HepG2 (cell line): ENCODE measurements around the gene BLOC1S4. TPM values are rescaled to one million over a fixed set of nuclear protein-coding genes. Genes with fewer than 3 reads are reported as not detected.

Experiments used
- DNMT3B ChIP-seq: conservative IDR thresholded peaks from 2 replicates; pipeline ENCODE4 v1.6.1; 2016; ENCODE audit warnings: missing biosample characterization, control low read depth
- HMG20A ChIP-seq: IDR thresholded peaks from 2 replicates; pipeline ENCODE4 v1.6.1; 2016; ENCODE audit warnings: borderline replicate concordance
- MYNN ChIP-seq: sonication (generic); formaldehyde crosslinking; IDR thresholded peaks from 2 replicates; pipeline ENCODE4 v1.4.0; 2020; ENCODE audit warnings: mild to moderate bottlenecking, low read depth, missing genetic modification reagents
- NBN ChIP-seq: fragments of 450-650 bp; conservative IDR thresholded peaks from 2 replicates; pipeline ENCODE4 v1.6.1; 2017
- NFYC ChIP-seq: IDR thresholded peaks from 2 replicates; pipeline ENCODE4 v1.6.1; 2016; ENCODE audit warnings: missing genetic modification reagents, missing compliant biosample characterization
- POLR2G ChIP-seq: fragments of 200-400 bp; formaldehyde crosslinking; IDR thresholded peaks from 2 replicates; pipeline ENCODE4 v1.6.1; 2018; ENCODE audit warnings: mild to moderate bottlenecking, low read depth, low read length, moderate library complexity
- SP2 ChIP-seq: sonication (generic); formaldehyde crosslinking; IDR thresholded peaks from 2 replicates; pipeline ENCODE4 v1.5.1; 2020; ENCODE audit warnings: mild to moderate bottlenecking, missing genetic modification reagents
- SP5 ChIP-seq: IDR thresholded peaks from 2 replicates; pipeline ENCODE4 v1.6.1; 2016; ENCODE audit warnings: low read depth, borderline replicate concordance
- TAF1 ChIP-seq: sonication (generic); formaldehyde crosslinking; IDR thresholded peaks from 2 replicates; pipeline ENCODE4 v1.4.0; 2020; ENCODE audit warnings: missing genetic modification reagents
- U2AF1 ChIP-seq: fragments of 200-400 bp; formaldehyde crosslinking; optimal IDR thresholded peaks from 2 replicates; pipeline ENCODE3; 2017; ENCODE audit warnings: mild to moderate bottlenecking, low read depth, low read length
- ZBTB2 ChIP-seq: sonication (generic); formaldehyde crosslinking; IDR thresholded peaks from 2 replicates; pipeline ENCODE4 v1.8.0; 2022; ENCODE audit warnings: low read depth, missing genetic modification reagents
- ZNF460 ChIP-seq: sonication (generic); formaldehyde crosslinking; IDR thresholded peaks from 2 replicates; pipeline ENCODE4 v1.5.1; 2020; ENCODE audit warnings: missing genetic modification reagents, mild to moderate bottlenecking, borderline replicate concordance
- ZNF614 ChIP-seq: IDR thresholded peaks from 2 replicates; pipeline ENCODE4 v1.6.1; 2018; ENCODE audit warnings: missing biosample characterization, missing genetic modification reagents, inconsistent platforms, borderline replicate concordance
- ZNF629 ChIP-seq: sonication (generic); formaldehyde crosslinking; conservative IDR thresholded peaks from 2 replicates; pipeline ENCODE4 v1.5.0; 2020; ENCODE audit warnings: missing genetic modification reagents
- ZNF660 ChIP-seq: sonication (generic); formaldehyde crosslinking; IDR thresholded peaks from 2 replicates; pipeline ENCODE4 v1.5.1; 2020; ENCODE audit warnings: mild to moderate bottlenecking, low read depth, missing genetic modification reagents, borderline replicate concordance
- ZNF737 ChIP-seq: sonication (generic); formaldehyde crosslinking; IDR thresholded peaks from 2 replicates; pipeline ENCODE4 v1.5.0; 2020; ENCODE audit warnings: missing genetic modification reagents, mild to moderate bottlenecking, borderline replicate concordance
- ZNF781 ChIP-seq: sonication (generic); formaldehyde crosslinking; IDR thresholded peaks from 2 replicates; pipeline ENCODE4 v1.5.1; 2020; ENCODE audit warnings: borderline replicate concordance, mild to moderate bottlenecking, missing genetic modification reagents; ENCODE audit errors: not compliant biosample characterization
- polyA plus RNA-seq, 8 experiments: library from polyadenylated mRNA; depleted of rRNA in 3 of 8; stranded (reverse) in 7 of 8; unstranded in 1 of 8; fragments of >200 nt; fragmentation: Illumina TruSeq in 4 of 8; extraction: Trizol in 4 of 8; gene quantifications; 2 replicates each; pipeline versions ENCODE4 v1.2.1 to v1.2.3, GENCODE V29; 2011 to 2016; ENCODE audit warnings: low read depth in 4 of 8, missing spikeins in 1 of 8, mixed read lengths in 1 of 8; ENCODE audit not compliant: insufficient read depth in 1 of 8
- total RNA-seq, 5 experiments: library from RNA; depleted of rRNA; stranded (reverse); fragments of >200 nt; fragmentation: Illumina TruSeq; extraction: Trizol; gene quantifications; 2 replicates each; pipeline ENCODE4 v1.2.3, GENCODE V29; 2016; ENCODE audit warnings: low read depth in 1 of 5
- TF ChIP-seq, protein P1 (sequence below): sonication (generic); formaldehyde crosslinking; IDR thresholded peaks from 2 replicates; pipeline ENCODE4 v1.5.0; 2020; ENCODE audit warnings: missing genetic modification reagents
- TF ChIP-seq, protein P2 (sequence below): sonication (generic); formaldehyde crosslinking; IDR thresholded peaks from 2 replicates; pipeline ENCODE4 v1.4.0; 2020; ENCODE audit warnings: mild to moderate bottlenecking, missing genetic modification reagents
- TF ChIP-seq, protein P3 (sequence below): sonication (generic); formaldehyde crosslinking; IDR thresholded peaks from 2 replicates; pipeline ENCODE4 v1.8.1; 2023; ENCODE audit warnings: mild to moderate bottlenecking, missing genetic modification reagents, borderline replicate concordance
- TF ChIP-seq, protein P4 (sequence below): sonication (generic); formaldehyde crosslinking; IDR thresholded peaks from 2 replicates; pipeline ENCODE4 v1.4.0; 2020; ENCODE audit warnings: missing genetic modification reagents
- TF ChIP-seq, protein P5 (sequence below): sonication (generic); formaldehyde crosslinking; IDR thresholded peaks from 2 replicates; pipeline ENCODE4 v1.4.0; 2020; ENCODE audit warnings: missing genetic modification reagents

BLOC1S4 gene
- total and polyA plus RNA-seq, 2 of the 13 experiments (the other 11 are each of a cell fraction or from before 2014, with no cell fraction given), result 15.5 to 20.9 TPM

DNA sequence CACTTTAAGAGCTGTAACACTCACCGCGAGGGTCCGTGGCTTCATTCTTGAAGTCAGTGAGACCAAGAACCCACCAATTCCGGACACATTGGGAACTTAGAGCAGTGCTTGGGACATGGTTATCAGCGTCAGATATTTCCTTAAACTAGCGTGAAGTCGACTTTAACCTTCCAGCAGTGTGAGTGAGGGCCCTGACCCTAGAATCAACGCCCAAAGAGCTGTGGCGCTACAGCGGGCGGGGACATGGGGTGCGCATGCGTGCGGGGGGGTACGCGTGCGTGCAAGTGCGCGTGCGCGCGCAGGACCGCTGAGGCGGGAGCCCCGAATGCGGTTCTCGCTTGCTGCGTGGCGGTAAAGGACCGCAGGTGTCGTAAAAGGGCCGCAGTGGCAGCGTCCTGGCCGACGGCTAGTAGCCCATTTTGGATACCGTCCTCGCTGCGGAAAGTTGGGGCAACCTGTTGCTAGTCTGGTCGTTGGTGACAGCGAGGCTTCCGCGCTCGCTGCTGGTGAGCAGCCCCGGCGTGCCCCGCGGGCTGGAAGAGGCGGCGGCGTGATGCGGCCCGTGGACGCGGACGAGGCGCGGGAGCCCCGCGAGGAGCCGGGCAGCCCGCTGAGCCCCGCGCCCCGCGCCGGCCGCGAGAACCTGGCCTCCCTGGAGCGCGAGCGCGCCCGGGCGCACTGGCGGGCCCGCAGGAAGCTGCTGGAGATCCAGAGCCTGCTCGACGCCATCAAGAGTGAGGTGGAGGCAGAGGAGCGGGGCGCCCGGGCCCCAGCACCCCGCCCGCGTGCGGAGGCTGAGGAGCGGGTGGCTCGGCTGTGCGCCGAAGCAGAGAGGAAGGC, 42.1 kb upstream of the BLOC1S4 start (continued):
- TF ChIP-seq, protein P1, sequence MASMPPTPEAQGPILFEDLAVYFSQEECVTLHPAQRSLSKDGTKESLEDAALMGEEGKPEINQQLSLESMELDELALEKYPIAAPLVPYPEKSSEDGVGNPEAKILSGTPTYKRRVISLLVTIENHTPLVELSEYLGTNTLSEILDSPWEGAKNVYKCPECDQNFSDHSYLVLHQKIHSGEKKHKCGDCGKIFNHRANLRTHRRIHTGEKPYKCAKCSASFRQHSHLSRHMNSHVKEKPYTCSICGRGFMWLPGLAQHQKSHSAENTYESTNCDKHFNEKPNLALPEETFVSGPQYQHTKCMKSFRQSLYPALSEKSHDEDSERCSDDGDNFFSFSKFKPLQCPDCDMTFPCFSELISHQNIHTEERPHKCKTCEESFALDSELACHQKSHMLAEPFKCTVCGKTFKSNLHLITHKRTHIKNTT (CRISPR knock-in tag), result no peak
- TF ChIP-seq NFYC (CRISPR knock-in tag), result no peak
- no peak; the same call in 1 of the 2 replicates for TF ChIP-seq ZNF737 (CRISPR knock-in tag)
- TF ChIP-seq, protein P2, sequence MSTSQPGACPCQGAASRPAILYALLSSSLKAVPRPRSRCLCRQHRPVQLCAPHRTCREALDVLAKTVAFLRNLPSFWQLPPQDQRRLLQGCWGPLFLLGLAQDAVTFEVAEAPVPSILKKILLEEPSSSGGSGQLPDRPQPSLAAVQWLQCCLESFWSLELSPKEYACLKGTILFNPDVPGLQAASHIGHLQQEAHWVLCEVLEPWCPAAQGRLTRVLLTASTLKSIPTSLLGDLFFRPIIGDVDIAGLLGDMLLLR (CRISPR knock-in tag), result peak; percentile 58; the same call in 1 of the 2 replicates
- TF ChIP-seq ZBTB2 (CRISPR knock-in tag), result peak; percentile 86
- TF ChIP-seq SP2 (CRISPR knock-in tag), result no peak; the same call in 1 of the 2 replicates
- no peak for TF ChIP-seq NBN
- TF ChIP-seq, protein P3, sequence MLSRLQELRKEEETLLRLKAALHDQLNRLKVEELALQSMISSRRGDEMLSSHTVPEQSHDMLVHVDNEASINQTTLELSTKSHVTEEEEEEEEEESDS (CRISPR knock-in tag), result no peak
- no peak for TF ChIP-seq ZNF660
- TF ChIP-seq TAF1 (CRISPR knock-in tag), result peak; percentile 80
- peak; percentile 82 for TF ChIP-seq POLR2G
- TF ChIP-seq HMG20A (CRISPR knock-in tag), result no peak
- TF ChIP-seq ZNF614 (CRISPR knock-in tag), result no peak
- TF ChIP-seq MYNN (CRISPR knock-in tag), result no peak
- TF ChIP-seq ZNF781 (CRISPR knock-in tag), result peak; percentile 58
- TF ChIP-seq ZNF629, result peak; percentile 57
- peak; percentile 20; the same call in 1 of the 2 replicates for TF ChIP-seq SP5 (CRISPR knock-in tag)
- TF ChIP-seq, protein P4, sequence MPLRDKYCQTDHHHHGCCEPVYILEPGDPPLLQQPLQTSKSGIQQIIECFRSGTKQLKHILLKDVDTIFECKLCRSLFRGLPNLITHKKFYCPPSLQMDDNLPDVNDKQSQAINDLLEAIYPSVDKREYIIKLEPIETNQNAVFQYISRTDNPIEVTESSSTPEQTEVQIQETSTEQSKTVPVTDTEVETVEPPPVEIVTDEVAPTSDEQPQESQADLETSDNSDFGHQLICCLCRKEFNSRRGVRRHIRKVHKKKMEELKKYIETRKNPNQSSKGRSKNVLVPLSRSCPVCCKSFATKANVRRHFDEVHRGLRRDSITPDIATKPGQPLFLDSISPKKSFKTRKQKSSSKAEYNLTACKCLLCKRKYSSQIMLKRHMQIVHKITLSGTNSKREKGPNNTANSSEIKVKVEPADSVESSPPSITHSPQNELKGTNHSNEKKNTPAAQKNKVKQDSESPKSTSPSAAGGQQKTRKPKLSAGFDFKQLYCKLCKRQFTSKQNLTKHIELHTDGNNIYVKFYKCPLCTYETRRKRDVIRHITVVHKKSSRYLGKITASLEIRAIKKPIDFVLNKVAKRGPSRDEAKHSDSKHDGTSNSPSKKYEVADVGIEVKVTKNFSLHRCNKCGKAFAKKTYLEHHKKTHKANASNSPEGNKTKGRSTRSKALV, result no peak; the same call in 1 of the 2 replicates
- peak; percentile 29; the same call in 1 of the 2 replicates for TF ChIP-seq ZNF460
- TF ChIP-seq, protein P5, sequence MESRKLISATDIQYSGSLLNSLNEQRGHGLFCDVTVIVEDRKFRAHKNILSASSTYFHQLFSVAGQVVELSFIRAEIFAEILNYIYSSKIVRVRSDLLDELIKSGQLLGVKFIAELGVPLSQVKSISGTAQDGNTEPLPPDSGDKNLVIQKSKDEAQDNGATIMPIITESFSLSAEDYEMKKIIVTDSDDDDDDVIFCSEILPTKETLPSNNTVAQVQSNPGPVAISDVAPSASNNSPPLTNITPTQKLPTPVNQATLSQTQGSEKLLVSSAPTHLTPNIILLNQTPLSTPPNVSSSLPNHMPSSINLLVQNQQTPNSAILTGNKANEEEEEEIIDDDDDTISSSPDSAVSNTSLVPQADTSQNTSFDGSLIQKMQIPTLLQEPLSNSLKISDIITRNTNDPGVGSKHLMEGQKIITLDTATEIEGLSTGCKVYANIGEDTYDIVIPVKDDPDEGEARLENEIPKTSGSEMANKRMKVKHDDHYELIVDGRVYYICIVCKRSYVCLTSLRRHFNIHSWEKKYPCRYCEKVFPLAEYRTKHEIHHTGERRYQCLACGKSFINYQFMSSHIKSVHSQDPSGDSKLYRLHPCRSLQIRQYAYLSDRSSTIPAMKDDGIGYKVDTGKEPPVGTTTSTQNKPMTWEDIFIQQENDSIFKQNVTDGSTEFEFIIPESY, result peak; percentile 38; the same call in 1 of the 2 replicates
- no peak for TF ChIP-seq DNMT3B (CRISPR knock-in tag)
- no peak for TF ChIP-seq U2AF1
